Bronchial epithelial cell (primary cell): ENCODE data around the gene KANK2. TPM values are rescaled to one million over a fixed set of nuclear protein-coding genes. Genes with fewer than 3 reads are reported as not detected.
"Not testable (repeated sequence)": the region's sequence is repeated elsewhere in the genome, so short reads cannot be mapped to it uniquely, and the experiment has no call there.

Experiments
- DNase-seq: peaks from one replicate; pipeline ENCODE4 v3.0.0-alpha.2; 2010; ENCODE audit warnings: low read depth
- FAIRE-seq: peaks from 2 replicates; lab custom pipeline; 2011; peaks lifted over from hg19 to GRCh38; lab: Jason Lieb, UNC
- H3K27me3 ChIP-seq: 2 replicates; pipeline ENCODE4 v1.5.1; 2011; ENCODE audit warnings: low read length; ENCODE audit not compliant: control insufficient read depth, insufficient read depth
- H3K36me3 ChIP-seq: 2 replicates; pipeline ENCODE4 v1.5.1; 2011; ENCODE audit warnings: low read length; ENCODE audit not compliant: control insufficient read depth, insufficient read depth
- H3K4me3 ChIP-seq: 2 replicates; pipeline ENCODE4 v1.5.1; 2011; ENCODE audit warnings: mild to moderate bottlenecking, low read depth, low read length, control low read depth
- total RNA-seq: library from RNA; depleted of rRNA; stranded (reverse); fragments of >200 nt; gene quantifications from 2 replicates; pipeline ENCODE4 v1.2.1, GENCODE V29; 2014
- TF ChIP-seq, protein P1 (sequence below): IDR thresholded peaks from 2 replicates; pipeline ENCODE4 v1.5.1; 2011; ENCODE audit warnings: mild to moderate bottlenecking, moderate library complexity, low read length, control low read depth, inconsistent platforms; ENCODE audit not compliant: insufficient read depth, severe bottlenecking

The KANK2 gene
- total RNA-seq, 1 donor from 2014 or later = 10.8 TPM

DNA sequence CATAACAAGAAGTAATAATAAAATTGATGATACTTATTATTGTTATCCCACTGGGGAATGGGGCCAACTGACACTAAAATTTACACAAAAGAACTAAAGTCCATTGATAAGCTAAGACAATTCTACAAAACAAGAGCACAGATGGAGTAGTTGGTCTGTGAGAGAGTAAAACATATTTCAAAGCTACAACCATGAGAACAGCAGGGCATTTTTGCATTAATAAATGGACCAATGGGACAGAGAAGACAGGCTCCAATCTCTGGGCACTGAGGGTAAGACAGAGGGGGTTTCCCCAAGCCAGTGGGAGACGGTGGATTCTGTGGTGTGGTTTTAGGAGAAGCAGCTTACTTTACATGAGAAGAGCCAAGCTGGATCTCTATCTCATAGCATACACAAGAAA is 14.4 kb downstream of the KANK2 start:
- Histone ChIP-seq H3K27me3 (no peaks in the 10 kb centered on the region), H3K36me3 (peaks cover under 1% of the 10 kb centered on the region), H3K4me3 (no peak overlapping the region)
- FAIRE-seq (no peak), DNase-seq (no peak)
- TF ChIP-seq, protein P1, sequence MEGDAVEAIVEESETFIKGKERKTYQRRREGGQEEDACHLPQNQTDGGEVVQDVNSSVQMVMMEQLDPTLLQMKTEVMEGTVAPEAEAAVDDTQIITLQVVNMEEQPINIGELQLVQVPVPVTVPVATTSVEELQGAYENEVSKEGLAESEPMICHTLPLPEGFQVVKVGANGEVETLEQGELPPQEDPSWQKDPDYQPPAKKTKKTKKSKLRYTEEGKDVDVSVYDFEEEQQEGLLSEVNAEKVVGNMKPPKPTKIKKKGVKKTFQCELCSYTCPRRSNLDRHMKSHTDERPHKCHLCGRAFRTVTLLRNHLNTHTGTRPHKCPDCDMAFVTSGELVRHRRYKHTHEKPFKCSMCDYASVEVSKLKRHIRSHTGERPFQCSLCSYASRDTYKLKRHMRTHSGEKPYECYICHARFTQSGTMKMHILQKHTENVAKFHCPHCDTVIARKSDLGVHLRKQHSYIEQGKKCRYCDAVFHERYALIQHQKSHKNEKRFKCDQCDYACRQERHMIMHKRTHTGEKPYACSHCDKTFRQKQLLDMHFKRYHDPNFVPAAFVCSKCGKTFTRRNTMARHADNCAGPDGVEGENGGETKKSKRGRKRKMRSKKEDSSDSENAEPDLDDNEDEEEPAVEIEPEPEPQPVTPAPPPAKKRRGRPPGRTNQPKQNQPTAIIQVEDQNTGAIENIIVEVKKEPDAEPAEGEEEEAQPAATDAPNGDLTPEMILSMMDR = no peak

DNA sequence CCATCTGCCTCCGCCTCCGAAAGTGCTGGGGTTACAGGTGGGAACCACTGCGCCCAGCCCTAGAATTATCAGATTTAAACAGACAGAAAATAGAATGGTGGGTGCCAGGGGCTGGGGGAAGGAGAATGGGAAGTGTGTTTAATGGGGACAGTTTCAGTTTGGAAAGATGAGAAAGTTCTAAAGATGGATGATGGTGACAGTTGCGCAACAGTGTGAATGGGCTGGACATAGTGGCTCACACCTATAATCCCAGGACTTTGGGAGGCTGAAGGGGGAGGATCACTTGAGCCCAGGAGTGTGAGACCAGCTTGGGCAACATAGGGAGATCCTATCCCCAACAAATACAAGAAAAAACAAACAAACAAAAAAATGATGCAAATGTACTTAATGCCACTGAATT is 15.9 kb downstream of the KANK2 start:
- Histone ChIP-seq H3K4me3 (no peak overlapping the region), H3K27me3 (no peaks in the 10 kb centered on the region), H3K36me3 (peaks cover 3% of the 10 kb centered on the region)
- FAIRE-seq (no peak), DNase-seq (no peak)
- TF ChIP-seq, protein P1 = no peak

DNA sequence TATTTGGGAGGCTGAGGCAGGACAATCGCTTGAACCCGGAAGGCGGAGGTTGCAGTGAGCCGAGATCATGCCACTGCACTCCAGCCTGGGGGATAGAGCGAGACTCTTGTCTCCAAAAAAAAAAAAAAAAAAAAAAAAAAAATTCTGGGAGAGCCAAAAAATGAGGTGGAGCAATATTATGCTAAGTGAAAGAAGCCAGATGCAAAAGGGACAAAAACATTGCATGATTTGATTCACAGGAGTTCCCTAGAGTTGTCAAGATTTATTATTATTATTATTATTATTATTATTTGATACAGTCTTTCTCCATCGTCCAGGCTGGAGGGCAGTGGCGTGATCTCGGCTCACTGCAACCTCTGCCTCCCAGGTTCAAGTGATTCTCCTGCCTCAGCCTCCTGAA is 16.4 kb downstream of the KANK2 start:
- not testable (repeated sequence) for H3K36me3 ChIP-seq, H3K27me3 ChIP-seq, FAIRE-seq, DNase-seq, H3K4me3 ChIP-seq

DNA sequence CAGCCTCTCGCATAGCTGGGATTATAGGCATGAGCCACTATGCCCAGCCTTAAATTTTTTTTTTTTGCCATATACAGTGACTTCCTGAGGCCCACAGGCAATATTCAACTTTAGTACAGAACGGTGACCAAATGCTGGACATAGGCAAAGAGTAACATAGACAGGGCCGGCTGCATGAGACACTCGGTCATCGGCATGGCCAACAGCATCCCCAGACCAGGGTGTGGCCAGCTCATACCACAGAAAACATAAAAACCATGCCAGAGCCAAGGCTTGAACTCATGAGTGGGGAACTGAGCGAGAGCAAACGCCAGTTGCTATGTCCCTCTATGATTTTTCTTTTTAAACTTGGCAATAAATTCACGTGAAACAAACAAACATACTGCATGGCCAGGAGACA is 17.0 kb downstream of the KANK2 start:
- FAIRE-seq (no peak), DNase-seq (no peak)
- no peak overlapping the region for H3K4me3 ChIP-seq
- no peaks in the 10 kb centered on the region for H3K27me3 ChIP-seq
- peaks cover 4% of the 10 kb centered on the region for H3K36me3 ChIP-seq
- TF ChIP-seq, protein P1 = no peak

DNA sequence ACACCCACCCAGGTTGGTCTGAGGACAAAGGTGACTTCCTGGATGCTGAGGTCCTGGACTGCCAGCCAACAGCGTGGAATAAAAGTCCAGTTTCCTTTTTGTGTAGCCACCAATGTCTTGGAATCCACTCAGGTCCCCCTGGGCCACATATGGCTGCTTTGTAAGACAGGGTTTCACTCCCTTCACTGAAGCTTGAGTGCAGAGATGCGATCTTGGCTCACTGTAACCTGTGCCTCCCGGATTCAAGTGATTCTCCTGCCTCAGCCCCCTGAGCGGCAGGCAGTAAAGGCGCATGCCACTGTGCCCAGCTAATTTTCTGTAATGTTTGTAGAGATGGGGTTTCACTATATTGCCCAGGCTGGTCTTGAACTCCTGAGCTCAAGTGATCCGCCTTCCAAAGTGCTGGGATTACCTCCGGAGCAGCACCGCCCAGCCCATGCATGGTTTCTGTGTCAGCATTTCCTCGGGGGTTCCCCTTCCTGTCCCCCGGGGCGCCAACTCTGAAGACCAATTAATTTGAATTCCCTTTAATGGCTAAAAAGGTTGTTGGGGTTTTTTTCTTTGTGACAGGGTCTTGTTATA is 17.5 kb downstream of the KANK2 start:
- Histone ChIP-seq H3K36me3 (peaks cover 4% of the 10 kb centered on the region), H3K27me3 (no peaks in the 10 kb centered on the region), H3K4me3 (no peak overlapping the region)
- DNase-seq = no peak
- TF ChIP-seq, protein P1 = no peak
- no peak for FAIRE-seq

DNA sequence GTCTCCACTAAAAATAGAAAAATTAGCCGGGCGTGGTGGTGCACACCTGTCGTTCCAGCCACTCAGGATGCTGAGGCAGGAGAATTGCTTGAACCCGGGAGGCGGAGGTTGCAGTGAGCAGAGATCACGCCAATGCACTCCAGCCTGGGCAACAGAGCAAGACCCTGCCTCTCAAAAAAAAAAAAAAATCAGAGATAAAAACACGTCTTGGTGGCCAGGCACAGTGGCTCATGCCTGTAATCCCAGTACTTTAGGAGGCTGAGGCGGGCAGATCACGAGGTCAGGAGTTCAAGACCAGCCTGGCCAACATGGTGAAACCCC is 18.2 kb downstream of the KANK2 start:
- H3K4me3 ChIP-seq, H3K27me3 ChIP-seq, H3K36me3 ChIP-seq, DNase-seq, FAIRE-seq: not testable (repeated sequence)

DNA sequence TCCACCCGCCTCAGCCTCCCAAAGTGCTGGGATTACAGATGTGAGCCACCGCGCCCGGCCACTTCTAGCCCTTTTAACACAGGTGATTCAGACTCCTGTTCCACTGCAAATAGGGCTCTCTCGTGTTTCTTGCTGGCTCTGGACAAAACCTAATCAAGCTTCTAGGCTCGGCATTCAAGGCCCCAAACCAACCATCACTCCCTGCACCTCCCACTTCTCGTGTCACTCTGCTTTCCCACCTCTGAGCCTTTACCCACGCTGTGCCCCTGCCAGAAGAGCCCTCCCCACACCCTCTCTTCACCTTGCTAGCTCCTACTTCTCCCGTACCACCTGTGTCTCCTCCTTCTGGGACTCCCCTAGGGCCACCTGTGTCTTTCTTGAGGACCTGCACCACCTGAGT is 19.8 kb downstream of the KANK2 start:
- TF ChIP-seq, protein P1 = no peak
- Histone ChIP-seq H3K27me3 (no peaks in the 10 kb centered on the region), H3K4me3 (no peak overlapping the region), H3K36me3 (peaks cover 7% of the 10 kb centered on the region)
- no peak for DNase-seq
- FAIRE-seq = no peak
